Activated CD4-positive, alpha-beta T cell treated with anti-CD3 and anti-CD28 coated beads, Interleukin-2, Interleukin-4, amounts not matched to agents 100 ng/mL and 50 ng/mL, durations not matched to agents 16 hours and 8 hours (primary cell): ENCODE results near the gene SMIM35.

Experiments used
- DNase-seq: peaks from one replicate; pipeline ENCODE4 v3.0.0-alpha.2; 2020; ENCODE audit warnings: low spot score

The SMIM35 gene

GRCh38 chr11:118002010-118002540, 84.7 kb downstream of the SMIM35 start:
- peak; percentile 93 for DNase-seq

GRCh38 chr11:118001494-118001971, 85.2 kb downstream of the SMIM35 start:
- peak; percentile 77 for DNase-seq

GRCh38 chr11:118000850-118001228, 85.9 kb downstream of the SMIM35 start:
- DNase-seq: no peak

DNA sequence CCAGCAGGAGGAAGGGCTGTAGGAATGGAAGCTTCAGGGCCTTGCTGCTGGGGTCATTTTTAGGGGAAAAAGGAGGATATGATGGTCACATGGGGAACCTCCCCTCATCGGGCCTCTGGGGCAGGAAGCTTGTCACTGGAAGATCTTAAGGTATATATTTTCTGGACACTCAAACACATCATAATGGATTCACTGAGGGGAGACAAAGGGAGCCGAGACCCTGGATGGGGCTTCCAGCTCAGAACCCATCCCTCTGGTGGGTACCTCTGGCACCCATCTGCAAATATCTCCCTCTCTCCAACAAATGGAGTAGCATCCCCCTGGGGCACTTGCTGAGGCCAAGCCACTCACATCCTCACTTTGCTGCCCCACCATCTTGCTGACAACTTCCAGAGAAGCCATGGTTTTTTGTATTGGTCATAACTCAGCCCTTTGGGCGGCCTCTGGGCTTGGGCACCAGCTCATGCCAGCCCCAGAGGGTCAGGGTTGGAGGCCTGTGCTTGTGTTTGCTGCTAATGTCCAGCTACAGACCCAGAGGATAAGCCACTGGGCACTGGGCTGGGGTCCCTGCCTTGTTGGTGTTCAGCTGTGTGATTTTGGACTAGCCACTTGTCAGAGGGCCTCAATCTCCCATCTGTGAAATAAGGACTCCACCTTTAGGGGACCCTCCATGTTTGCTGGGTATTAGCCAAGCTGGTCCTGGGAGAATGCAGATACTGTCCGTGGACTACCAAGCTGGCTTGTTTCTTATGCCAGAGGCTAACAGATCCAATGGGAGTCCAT, 86.5 kb downstream of the SMIM35 start:
- DNase-seq: no peak

DNA sequence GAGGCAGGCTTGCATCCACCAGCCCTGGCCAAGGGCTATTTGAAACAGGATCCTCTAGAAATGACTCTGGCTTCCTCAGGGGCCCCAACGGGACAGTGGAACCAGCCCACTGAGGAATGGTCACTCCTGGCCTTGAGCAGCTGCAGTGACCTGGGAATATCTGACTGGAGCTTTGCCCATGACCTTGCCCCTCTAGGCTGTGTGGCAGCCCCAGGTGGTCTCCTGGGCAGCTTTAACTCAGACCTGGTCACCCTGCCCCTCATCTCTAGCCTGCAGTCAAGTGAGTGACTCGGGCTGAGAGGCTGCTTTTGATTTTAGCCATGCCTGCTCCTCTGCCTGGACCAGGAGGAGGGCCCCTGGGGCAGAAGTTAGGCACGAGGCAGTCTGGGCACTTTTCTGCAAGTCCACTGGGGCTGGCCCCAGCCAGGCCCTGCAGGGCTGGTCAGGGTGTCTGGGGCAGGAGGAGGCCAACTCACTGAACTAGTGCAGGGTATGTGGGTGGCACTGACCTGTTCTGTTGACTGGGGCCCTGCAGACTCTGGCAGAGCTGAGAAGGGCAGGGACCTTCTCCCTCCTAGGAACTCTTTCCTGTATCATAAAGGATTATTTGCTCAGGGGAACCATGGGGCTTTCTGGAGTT, 87.3 kb downstream of the SMIM35 start:
- DNase-seq: no peak

DNA sequence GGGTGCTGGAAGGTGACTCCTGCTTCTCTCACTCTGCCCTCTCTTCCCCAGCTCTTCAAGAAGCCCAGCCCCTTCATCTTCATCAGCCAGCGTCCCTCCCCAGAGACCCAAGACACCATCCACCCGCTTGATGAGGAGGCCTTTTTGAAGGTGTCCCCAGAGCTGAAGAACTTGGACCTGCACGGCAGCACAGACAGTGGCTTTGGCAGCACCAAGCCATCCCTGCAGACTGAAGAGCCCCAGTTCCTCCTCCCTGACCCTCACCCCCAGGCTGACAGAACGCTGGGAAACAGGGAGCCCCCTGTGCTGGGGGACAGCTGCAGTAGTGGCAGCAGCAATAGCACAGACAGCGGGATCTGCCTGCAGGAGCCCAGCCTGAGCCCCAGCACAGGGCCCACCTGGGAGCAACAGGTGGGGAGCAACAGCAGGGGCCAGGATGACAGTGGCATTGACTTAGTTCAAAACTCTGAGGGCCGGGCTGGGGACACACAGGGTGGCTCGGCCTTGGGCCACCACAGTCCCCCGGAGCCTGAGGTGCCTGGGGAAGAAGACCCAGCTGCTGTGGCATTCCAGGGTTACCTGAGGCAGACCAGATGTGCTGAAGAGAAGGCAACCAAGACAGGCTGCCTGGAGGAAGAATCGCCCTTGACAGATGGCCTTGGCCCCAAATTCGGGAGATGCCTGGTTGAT, 88.0 kb downstream of the SMIM35 start:
- no peak for DNase-seq

DNA sequence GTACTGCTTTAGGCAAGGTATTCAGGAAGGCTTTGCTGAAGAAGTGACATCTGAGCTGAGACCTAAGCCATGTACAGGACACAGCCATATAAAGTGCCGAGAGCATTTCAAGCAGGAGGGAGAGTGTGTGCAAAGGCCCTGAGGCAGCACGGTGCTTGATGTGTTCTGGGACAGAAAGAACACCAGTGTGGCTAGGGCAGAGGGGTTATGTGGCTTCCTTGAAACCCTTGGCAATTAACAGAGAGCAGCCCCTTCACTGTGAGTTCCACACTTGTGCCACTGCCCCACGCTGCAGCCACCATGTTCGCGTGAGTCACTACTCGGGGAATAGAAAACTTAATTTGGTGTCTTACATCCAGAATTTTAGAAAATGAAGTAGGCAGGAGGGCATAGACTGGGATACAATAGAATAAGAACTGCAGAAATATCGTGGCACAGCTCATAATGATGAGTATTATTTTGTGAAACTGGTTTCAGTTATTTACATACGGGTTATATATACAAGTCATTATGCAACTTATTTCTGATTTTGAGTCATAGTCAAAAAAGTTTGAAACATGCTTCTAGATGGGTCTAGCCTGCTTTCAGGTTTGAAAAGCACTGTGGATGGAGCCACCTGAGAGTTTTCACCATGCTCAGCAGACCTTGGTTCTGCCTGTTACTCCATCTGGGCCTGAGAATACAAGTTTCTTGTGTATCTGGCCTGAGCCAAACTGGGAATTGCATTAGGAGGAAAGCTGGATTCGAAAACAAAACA, 88.8 kb downstream of the SMIM35 start:
- DNase-seq: peak; percentile 77

GRCh38 chr11:117997406-117997805, 89.4 kb downstream of the SMIM35 start:
- DNase-seq: no peak

DNA sequence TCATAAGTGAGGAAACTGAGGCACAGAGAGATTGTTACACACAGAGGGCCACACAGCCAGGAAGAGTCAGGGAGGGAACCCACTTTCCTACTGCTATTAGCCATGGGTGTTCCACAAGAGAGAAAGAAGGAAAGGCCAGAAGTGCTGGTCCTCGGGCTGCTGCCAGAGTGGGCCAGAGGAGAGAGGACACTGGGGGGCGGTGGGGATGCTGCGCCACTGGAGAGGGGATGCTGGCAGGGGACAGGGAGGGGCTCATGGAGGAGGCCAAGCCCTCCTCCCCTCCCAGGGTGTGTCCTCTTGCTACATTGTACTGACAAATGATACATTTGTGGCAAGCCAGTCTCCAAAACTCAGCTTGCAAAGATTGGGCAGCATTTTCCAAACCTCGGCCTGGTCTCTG, 90.7 kb downstream of the SMIM35 start:
- no peak for DNase-seq

DNA sequence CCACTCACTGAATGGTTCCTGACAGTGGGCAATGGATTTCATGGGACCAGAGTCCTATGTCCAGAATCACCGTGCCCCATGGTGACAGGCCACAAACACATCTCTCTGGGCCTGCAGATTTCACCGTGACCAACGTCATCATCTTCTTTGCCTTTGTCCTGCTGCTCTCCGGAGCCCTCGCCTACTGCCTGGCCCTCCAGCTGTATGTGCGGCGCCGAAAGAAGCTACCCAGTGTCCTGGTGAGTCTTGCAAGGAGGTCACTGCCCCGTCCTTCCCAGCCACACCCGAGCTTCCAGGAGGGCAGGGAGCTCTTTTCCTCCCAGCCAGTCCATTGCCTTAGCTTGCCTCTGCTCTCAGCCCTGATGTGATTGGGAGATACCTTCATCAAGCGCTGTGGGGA, 91.3 kb downstream of the SMIM35 start:
- DNase-seq: no peak

DNA sequence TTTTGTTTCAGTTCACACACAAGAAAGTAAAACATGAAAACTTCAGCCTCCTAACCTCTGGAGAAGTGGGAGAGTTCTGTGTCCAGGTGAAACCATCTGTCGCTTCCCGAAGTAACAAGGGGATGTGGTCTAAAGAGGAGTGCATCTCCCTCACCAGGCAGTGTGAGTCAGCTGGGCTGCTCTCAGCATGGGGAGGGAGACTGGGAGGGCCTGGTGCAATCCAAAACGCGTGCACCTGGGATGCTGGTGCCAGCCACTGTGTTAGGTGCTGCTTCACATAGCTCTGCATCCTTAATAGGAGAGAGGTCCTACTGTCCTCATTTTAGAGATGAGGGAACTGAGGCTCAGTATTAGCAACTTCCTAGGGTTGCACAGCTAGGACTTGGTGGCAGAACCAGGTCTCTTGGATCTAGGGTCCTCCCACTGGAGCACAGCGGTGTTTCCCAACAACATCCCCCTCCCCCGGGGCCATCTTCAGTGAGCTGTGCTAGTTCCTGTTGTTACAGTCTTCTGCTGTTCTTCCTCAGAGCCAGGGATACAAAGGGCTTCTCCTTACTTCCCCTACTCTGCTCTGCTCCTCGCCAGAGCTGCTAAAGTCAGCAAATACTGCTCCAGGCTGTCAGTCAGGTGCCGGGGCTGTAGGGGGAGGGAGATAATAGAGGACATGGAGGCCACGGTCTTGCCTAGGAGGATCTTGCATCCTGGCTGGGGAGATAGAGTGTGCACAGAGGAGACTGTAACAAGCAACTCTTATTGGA, 92.6 kb downstream of the SMIM35 start:
- no peak for DNase-seq

GRCh38 chr11:117992620-117993019, 94.1 kb downstream of the SMIM35 start:
- no peak for DNase-seq

- DNase-seq: no peak
Measured at GRCh38 chr11:117992136-117992535, 94.6 kb downstream of the SMIM35 start.

DNA sequence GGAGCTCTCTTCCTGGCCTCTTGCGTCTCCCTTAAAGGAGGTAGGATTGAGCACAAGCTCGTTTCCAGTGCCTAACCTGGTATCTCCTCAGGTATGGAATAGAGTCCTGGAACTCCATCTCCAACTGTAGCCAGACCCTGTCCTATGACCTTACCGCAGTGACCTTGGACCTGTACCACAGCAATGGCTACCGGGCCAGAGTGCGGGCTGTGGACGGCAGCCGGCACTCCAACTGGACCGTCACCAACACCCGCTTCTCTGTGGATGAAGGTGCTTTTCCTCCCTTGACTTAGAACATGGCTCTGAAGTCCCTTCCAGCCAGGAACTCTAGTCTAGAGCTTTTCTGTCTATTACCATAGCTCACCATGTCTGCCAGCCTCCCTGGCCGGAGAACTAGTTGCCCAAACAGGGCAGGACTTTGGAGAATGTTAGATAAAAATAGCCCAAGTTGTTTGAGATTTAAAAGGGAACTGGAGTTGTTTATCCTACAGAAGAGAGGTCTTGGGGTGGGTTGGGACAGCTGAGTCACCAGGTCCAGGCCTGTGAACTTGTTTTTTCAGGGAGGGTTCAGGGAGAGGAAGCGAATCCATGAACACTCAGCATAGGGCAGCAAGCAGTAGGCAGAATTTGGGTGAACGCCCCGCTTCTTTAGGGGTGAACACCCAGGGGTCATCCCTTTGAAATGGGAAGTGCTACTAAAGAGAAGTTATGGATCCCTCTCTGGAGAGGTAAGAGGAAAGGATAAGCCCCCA, 97.2 kb downstream of the SMIM35 start:
- no peak for DNase-seq

GRCh38 chr11:117986981-117987574, 99.7 kb downstream of the SMIM35 start:
- DNase-seq: peak; percentile 93

DNA sequence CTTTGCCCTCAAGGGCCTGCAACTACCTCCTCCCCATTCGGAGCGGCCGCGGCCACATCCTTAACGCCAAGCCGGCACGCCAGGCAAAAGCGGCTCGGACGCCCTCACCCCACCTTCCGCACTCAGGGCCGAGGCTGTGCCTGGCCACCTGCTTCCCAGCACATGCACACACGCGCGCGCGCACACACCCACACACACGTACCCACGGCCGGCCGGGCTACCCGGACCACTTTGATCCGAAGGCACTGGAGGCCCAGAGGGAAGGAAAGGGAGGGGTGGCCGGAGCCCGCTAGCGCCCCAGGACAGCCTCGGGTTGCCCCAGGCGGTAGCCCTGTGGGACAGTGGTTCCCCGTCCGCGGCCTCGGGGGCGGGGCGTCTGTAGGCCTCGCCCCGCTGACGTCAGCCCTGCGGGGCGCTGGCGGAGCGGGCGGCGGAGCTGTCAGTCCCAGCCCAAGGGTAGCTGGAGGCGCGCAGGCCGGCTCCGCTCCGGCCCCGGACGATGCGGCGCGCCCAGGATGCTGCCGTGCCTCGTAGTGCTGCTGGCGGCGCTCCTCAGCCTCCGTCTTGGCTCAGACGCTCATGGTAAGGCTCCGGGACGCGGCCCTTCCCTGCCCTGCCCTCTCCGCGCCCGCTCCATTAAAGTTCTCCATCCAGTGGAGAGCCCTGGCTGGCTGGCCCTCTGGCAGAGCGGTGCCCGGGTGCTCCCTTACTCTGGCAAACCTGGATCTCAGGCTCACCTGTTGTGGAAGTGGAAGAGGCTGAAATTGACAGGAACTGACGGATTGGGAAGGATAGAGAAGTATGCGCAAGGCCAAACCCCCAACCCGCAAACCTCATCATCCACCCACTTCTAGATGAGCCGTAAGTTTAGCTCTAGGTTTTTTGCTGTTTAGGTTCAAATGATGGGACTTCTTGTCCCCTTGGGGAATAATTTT, 100.5 kb downstream of the SMIM35 start, which contains the start of gene IL10RA:
TSS of gene IL10RA (plus strand) at position 442 of the 935 bp plus-strand sequence. CDS start at position 516, 74 bp downstream.
- peak; percentile 88 for DNase-seq

GRCh38 chr11:117984476-117984875, 102.3 kb downstream of the SMIM35 start:
- DNase-seq: no peak

GRCh38 chr11:117983163-117983475, 103.6 kb downstream of the SMIM35 start:
- DNase-seq: no peak

DNA sequence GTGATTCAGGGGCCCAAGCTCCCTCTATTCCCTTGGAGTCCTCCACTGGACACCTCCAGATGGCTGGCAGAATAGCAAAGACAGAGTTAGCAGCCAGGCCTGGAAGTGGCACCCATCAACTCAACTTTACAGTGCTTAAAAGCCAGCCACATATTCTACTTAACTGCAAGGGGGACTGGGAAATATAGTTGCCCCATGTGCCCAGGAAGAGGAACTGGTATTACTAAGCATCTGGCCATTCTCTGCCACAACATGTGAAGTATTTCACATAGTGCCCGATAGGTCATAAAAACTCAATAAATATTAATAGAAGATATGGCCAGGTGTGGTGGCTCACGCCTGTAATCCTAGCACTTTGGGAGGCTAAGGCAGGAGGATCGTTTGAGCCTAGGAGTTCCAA, 106.0 kb downstream of the SMIM35 start:
- no peak for DNase-seq
